GM19397 (cell line): ENCODE data around the gene PLCXD3.

ENCODE experiments used
- ATAC-seq: cut with Tn5 transposase; IDR thresholded peaks from one replicate; pipeline ENCODE4 v1.9.1; 2021; ENCODE audit warnings: mild to moderate bottlenecking, moderate library complexity; ENCODE audit not compliant: unreplicated experiment

PLCXD3 gene, protein sequence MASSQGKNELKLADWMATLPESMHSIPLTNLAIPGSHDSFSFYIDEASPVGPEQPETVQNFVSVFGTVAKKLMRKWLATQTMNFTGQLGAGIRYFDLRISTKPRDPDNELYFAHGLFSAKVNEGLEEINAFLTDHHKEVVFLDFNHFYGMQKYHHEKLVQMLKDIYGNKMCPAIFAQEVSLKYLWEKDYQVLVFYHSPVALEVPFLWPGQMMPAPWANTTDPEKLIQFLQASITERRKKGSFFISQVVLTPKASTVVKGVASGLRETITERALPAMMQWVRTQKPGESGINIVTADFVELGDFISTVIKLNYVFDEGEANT

DNA sequence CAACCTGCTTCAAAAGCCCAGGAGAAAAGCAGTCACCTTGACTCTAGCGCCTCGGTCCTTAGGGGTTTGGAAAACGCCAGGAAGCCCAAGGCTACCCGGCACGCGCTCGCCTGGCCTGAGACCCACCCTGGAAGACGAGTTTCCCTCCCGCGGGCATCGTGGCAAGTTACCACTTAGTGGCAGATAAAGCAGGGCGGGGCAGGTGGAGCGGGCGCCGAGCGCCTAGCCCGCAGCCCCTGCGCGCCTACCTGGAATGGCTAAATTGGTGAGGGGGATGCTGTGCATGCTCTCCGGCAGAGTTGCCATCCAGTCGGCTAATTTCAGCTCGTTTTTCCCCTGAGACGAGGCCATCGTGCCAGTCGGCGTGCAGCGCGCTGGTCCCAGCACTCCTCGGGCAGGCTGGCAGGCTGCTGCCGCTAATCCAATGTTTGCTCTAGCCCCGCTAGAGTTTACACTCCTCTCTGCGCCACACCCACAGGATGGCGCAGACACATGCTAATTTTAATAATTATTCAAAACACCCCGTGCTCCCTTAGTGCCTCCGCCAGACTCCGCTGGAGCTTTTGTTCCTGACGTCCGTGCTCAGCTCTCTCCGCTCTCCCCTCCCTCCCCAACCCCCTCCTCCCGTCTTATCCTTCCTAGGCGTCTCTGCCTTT is at the start of gene PLCXD3:
Gene PLCXD3, minus strand, starts transcription at position 426 of the 656 bp plus-strand sequence. Its CDS starts 75 bp downstream, at position 351.
- ATAC-seq: no peak

DNA sequence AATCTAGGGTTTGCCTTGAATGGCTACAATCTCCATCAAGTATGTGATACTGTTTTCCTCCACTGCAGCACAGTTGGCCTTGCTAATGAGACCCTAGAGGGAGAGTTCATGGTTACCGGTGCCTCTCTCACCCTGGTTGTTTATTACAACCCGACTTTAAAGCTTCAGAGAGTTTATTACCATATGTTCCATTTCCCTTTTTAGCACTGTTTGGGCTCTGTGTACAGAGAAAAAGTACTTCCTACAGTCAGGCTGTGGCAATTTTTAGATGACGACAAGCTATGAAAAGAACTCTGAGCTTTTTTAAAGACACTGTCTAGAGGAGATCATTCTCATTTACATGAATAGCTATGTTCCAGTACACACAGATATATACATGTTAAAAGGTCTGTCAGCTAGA is 48.8 kb upstream of the PLCXD3 start:
- ATAC-seq: no peak

DNA sequence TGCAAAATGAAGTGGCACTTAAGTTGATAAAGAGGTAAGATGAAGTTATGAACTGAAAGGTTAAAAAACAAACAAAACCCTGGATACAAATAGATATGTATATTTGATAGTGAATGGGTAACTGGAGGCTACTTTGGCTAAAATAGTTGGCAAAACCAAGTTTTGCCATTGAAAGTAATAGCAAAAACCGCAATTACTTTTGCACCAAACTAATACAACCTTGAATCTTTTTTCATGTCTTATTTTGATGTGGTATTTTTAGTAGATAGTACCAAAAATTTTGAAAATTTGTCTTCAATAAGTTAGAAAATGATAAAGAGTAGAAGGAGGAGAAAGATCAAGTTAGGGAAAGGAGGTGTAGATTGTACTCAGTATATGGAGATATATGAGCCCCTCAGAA is 47.9 kb upstream of the PLCXD3 start:
- ATAC-seq: no peak

DNA sequence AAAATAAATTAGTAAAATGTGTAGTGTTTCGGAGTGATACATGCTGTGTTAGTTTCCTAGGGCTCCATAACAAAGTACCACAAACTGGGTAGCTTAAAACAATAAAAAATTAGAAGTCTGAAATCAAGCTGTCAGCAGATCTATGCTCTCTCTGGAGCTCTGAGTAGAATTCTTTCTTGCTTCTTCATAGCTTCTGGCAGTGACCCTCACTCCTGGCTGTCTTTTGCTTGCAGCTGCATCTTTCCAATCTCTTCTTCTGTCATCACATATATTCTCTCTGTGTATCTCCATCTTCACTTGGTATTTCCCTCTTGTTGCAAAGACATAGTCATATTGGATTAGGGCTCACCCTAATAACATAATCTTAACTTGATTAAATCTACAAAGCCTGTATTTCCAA is 37.6 kb upstream of the PLCXD3 start:
- ATAC-seq: no peak

DNA sequence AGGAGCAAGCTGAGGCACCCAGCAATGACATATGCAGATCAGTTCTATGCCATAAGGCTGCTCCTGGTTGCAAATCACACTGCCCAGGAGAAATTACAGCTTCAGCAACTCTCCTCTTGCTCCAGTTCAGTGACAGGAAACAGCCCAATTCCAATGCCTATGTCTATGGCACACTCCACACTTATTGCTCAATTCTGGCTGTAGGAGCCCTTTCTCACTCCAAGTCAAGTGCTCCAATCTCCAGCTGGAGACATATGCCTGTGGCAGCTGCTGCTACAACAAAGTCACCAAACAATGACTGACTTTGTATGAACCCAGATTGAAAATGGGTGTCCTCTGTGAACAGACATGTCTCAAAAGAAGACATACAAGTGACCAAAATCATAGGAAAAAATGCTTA is 31.8 kb upstream of the PLCXD3 start:
- no peak for ATAC-seq

DNA sequence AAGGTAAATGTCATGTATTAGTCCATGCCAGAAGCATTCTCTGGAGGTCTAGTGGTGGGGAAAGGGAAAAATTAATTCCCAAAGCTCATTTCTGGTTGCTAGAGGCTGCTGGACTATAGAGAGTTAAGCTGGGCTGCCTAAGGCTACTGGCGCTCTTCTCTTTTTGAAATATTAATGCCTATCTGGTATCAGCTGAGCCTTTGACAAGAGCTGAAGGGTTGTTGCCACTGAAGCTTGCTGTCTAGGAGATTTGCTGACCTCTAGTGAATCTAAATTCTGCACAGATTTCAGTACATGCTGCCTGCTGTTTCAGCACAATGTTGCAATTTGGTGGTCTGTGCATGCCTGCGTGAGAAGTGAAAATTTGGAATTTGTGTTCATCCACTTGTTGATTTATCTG is 29.1 kb upstream of the PLCXD3 start:
- ATAC-seq: no peak

DNA sequence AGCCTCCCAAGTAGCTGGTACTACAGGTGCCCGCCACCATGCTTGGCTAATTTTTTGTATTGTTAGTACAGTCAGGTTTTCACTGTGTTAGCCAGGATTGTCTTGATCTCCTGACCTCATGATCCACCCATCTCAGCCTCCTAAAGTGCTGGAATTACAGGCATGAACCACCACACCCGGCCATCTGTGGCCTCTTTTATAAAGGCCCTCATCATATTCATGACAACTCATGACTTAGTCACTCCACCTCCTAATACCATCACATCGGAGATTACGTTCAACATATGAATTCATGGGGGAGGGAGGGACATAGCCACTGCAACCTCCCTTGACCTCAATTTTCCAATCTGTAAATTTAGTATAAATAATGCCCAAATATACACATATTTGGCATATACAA is 27.2 kb upstream of the PLCXD3 start:
- ATAC-seq: no peak

DNA sequence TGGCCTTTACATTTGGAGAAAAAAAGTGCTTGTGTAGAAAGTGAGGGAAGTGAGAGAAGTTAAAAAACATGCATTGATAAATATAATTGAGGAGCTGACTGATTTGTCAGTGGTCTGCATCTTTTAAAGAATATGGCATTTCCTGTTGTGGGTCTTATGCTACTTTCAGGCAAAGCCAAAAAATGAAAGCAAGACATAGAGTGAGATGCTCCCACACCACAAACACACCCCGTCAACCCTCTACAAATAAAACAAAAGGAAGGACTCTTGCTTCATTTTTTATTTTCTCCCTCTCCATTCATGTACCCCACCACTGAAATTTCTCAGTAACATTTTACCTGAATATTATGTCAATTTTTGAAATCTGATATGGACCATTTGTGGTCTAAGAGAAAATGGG is 22.1 kb upstream of the PLCXD3 start:
- ATAC-seq: no peak

DNA sequence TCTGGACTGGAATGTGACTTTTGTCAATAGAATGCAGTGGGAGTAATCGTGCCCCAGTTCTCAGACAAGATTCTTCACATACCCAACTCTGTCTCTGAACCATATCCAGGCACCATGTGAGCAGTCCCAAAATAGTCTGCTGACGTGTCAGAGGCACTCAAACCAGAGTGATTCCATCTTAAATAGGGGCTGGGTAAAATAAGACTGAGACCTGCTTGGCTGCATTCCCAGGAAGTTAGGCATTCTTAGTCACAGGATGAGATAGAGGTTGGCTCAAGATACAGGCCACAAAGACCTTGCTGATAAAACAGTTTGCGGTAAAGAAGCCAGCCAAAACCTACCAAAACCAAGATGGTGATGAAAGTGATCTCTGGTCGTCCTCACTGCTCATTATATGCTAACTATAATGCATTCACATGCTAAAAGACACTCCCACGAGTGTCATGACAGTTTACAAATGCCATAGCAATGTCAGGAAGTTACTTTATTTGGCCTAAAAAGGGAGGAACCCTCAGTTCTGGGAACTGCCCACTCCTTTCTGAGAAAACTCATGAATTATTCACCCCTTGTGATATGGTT is 16.9 kb upstream of the PLCXD3 start:
- ATAC-seq: no peak

DNA sequence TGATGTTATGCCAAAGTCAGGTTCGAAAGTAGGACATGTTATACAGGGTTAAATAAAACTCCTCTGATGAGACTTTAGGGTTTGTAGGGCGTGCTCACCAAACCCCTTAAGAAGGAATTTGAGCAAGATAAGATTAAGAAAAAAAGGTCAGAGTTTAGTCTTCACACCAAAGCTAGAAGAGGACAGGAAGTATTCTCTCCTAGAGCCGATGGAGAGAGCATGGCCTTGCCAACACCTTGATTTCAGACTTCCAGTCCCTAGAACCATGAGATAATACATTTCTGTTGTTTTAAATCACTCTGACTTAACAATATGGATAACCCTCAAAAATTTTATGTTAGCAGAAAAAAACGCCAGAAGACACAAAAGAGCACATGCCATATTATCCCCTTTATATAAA is 16.3 kb upstream of the PLCXD3 start:
- no peak for ATAC-seq

DNA sequence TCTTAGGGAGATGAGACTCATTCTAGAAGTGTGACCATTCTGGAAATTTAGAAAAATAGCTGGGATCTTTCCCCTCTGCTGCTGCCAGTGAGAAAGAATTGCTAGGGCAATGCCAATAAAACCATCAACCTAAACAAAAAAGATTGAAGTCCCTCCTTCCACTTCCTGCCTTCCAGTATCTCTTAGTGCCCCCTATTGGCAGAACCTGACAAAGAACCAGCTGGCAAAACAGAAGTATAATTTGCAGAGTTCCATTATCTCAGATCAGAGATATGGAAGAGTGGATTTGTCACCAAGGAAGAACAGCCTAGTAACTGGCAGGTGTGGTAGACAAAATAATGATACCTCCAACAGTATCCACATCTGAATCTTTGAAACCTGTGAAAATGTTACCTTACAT is 13.8 kb upstream of the PLCXD3 start:
- ATAC-seq: no peak

DNA sequence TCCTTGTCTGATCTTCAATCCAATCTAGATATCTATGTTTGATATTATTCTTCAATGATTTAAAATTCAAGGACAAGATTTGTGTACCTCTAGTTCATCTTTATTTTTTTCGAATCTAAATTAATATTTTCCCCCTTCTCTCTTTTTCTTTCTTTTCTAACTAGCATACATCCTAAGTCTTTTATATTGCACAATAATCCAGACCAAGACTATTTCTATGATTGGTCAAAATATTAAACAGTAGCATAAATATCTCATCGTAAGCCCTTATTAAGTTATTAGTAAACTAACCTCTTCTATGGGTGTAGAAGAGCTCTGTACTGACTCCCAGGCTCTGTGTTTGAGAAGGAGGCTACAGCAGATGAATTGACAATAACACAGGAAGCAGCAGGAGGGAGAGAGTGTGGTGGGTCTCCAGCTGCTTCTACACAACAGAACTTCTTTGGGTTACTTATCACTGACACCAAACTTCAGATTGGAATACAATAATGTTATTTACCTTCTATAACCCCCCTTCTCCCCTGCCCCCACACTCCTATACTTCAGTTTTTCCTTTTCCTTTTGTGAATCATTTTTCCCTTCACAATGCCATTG is 11.9 kb upstream of the PLCXD3 start:
- ATAC-seq: no peak

DNA sequence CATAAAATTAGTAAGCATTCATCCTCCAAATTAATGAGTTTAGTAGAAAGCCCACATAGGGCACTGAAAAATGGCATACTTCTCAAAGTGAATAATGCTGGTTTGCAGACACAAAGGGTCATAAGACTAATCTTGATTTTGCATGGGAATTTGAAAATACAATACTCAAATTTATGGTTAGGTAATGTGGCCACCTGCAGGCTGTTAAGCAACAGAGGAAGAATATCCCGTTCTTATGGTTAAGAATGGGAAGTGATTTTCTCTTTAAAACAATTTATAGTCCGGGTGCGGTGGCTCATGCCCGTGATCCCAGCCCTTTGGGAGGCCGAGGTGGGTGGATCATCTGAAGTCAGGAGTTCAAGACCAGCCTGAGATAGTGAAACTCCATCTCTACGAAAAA is 9.4 kb upstream of the PLCXD3 start:
- no peak for ATAC-seq

DNA sequence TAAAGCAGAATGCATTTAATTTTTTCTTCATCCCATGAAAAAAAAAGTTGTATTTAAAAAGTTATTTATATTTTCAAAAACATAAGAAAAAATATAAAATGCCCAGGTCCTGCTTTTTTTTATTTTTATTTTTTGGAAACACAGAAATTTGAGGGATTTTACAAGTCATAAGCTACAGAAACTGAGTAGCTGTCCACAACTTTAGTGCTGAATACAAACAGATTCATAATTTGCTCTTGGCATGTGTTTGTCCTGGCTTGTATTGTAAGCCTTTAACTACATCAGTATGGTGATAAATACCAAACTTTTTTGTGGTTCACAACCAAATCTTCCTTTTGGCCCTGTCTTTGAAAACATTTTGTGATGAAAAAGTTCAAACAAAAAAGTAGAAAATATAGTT is 7.5 kb upstream of the PLCXD3 start:
- no peak for ATAC-seq

DNA sequence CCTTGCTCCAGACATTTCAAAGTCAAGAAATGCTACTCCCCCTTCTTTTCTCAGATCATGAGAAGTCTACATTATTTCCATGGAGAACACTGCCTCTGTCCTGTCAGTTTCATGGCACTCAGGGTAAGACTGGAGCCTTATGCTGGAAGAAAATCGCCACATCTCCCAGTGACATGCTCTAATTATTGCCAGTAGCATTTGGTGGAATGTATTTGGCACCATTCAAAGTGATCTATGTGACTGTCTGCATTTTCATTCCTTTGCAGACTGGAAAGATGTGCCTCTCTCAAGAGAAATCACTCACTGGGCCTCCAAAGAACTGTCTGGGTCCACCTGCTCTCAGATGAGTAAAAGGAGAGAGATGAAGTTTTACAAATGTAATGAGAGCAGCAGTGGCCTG is 840 bp upstream of the PLCXD3 start:
- ATAC-seq: no peak

DNA sequence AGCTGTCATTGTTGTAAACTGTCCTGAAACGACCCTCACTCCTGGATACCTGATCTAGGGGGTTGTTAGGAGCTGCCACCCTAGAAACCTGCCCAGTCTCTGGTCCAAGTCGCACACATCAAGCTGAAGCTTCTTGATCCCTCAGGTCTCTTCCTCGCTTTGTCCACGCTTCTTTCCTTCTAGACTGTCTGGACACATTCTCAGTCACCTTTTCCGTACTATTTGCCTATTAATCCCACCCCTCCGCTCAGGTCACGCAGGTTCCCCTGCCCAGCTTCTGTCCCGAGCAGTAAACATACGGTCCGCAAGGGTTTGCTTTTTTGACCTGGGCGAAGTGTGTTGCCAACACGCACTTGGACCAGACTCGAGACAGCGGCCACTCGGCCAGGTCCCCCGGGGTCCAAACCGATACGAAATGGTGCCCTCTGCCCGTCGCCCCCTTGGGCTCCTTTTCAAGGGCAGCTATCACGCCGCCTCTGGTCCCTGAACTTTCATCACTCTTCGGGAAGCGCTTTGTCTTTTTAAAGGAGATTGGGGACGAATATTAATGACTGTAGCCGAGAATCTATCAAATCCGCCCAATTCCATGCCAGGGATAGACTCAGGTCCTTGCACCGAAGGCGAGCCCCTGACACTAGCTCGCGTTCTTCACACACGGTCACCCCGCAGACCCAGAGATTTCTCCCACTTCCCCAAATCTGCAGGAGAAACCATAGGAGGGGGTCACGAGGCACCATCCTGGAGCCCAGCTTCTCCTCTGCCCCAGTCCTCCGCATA is 814 bp downstream of the PLCXD3 start:
- ATAC-seq: no peak

DNA sequence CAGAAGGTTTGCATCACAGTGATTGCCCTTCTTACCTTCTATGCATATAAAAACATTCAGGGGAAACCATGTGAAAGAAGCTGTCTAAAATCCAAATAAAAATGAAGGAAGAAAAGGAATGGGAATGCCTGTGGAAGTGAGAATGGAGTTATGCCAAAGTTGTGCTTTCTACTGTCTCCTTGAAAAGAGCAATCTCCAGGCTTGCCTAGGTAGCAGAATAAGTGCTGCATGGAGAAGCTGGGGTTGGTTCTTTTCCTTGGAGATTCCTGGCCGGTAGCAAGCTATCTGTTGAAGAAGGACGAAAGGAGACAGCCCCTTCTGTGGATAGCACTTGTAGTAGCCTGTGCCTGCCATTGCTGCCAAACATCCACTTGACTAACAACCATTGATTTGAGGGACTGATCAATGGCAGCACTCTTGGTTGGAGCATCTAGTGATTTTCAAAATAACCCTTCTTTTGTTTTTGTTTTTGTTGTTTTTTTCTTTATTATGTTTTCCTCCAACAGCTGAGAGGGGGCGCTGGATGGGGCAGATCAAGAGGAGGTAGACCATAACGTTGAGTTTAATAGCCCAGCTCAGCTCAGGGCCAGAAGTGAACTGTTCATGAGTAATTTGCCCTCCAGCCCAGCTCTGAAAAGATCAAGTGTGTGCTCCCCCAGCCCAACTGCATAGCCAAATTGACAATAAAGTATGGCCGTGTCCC is 1.6 kb downstream of the PLCXD3 start:
- ATAC-seq: no peak

DNA sequence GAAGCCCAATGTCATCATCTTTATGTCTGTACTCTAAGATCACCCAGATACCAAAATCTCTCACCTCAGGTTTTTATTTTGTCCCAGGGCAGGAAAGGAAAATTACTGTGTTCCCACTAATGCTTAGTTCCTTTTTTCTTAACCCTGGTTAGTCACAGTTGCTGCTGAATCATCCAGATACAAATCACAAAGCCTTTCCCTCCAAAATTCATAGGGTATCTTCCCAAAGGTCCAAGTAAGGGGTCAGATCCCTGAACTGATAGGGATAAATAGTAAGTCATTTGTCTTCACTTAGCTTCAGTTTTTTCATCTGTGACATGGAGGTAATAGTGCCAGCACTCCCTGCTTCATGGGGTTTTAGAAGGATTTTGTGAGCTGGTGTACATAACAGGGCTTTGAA is 2.2 kb downstream of the PLCXD3 start:
- ATAC-seq: no peak

DNA sequence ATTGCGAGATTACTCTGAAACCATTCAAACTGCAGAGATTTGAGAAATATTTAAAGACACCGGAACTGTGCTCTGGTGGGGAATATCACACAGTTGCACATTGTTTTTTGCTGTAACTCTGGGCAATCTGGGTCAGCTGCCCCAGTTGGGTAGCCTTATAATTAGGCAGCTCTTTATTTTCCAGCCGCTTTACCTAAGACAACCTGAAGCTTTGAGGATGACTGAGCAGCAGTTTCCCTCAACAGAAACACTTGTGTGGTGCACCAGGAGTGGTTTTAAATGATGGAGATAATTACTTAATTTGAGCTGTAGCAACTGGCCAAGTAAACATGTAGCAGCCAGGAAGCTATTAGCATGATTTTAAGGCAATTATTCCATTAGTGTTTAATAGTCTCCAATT is 2.9 kb downstream of the PLCXD3 start:
- no peak for ATAC-seq

DNA sequence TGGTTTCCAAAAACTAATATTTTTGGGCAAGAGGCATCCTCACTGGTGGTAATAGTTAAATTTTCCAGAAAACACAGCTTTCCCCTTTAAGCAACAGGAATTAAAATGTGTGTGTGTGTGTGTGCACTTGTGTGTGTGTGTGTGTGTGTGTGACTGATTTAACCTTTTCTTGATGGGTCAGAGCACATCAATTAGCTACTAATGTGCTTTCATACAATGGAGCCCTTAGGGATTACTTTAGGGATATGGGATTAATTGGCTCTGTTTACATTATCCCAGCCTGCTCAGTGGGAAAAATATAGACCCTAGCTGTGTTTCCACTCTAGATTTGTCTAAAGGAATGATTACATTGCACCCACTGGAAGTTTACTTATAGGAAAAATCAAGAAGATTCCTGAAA is 6.5 kb downstream of the PLCXD3 start:
- ATAC-seq: no peak

DNA sequence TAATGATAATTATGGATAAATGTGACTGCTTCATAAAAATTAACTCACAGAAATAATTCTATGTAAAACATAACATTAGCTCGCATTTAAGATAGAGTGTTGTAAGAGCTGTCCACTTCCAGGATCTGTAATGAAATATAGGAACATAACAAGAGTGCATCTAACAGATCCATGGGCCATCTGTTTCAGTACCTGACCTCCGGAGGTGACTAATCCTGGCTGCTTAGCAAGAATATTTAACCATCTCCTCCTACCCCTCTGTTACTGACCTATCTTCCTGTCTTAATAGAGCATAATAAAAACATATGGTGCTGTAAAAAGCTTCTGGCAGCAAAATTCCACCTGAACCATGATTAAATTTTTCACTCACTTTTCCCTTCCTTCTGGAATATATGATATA is 7.1 kb downstream of the PLCXD3 start:
- ATAC-seq: no peak
